GM23338 (cell line): ENCODE measurements around the gene YBX1. TPM values are rescaled to one million over a fixed set of nuclear protein-coding genes. Genes with fewer than 3 reads are reported as not detected.
"Not testable (repeated sequence)": the region's sequence is repeated elsewhere in the genome, so short reads cannot be mapped to it uniquely, and the experiment has no call there.

Source experiments
- ATAC-seq: fragments of 200-7000 bp; cut with Tn5 transposase; 3 replicates; pipeline ENCODE4 v1.9.1; 2020
- DNase-seq: peaks from one replicate; pipeline ENCODE4 v3.0.0-alpha.2; 2015; ENCODE audit warnings: low spot score
- H2AFZ ChIP-seq: fragments of 200-600 bp; sonication (generic); 2 replicates; pipeline ENCODE4 v1.8.0; 2016; ENCODE audit warnings: antibody characterized with exemption, mild to moderate bottlenecking, moderate library complexity
- H3F3A ChIP-seq: fragments of 200-600 bp; sonication (generic); replicated peaks from 2 replicates; pipeline ENCODE4 v1.8.0; 2017; ENCODE audit warnings: antibody characterized with exemption, mixed run types, low read depth
- H3K27ac ChIP-seq: fragments of 200-600 bp; sonication (generic); 2 replicates; pipeline ENCODE4 v1.6.1; 2016; ENCODE audit warnings: low read depth
- H3K27me3 ChIP-seq: fragments of 200-600 bp; sonication (generic); 2 replicates; pipeline ENCODE4 v1.8.0; 2016; ENCODE audit warnings: mild to moderate bottlenecking, mixed run types, moderate library complexity; ENCODE audit not compliant: insufficient read depth
- H3K36me3 ChIP-seq: fragments of 200-600 bp; sonication (generic); 2 replicates; pipeline ENCODE4 v1.8.0; 2016; ENCODE audit warnings: mild to moderate bottlenecking; ENCODE audit not compliant: insufficient read depth
- H3K4me1 ChIP-seq: fragments of 200-600 bp; sonication (generic); 2 replicates; pipeline ENCODE4 v1.8.0; 2016; ENCODE audit warnings: mild to moderate bottlenecking, moderate library complexity; ENCODE audit not compliant: insufficient read depth
- H3K4me2 ChIP-seq: fragments of 200-600 bp; sonication (generic); 2 replicates; pipeline ENCODE4 v1.7.1; 2017; ENCODE audit warnings: mixed run types
- H3K4me3 ChIP-seq: fragments of 200-600 bp; sonication (generic); 2 replicates; pipeline ENCODE4 v1.6.1; 2016; ENCODE audit warnings: mixed run types
- H3K79me2 ChIP-seq: fragments of 200-600 bp; sonication (generic); replicated peaks from 2 replicates; pipeline ENCODE4 v1.8.0; 2017; ENCODE audit warnings: mild to moderate bottlenecking; ENCODE audit not compliant: insufficient read depth
- H3K9me2 ChIP-seq: fragments of 200-600 bp; sonication (generic); 2 replicates; pipeline ENCODE4 v1.8.0; 2017; ENCODE audit not compliant: insufficient read depth
- H4K20me1 ChIP-seq: fragments of 200-600 bp; sonication (generic); replicated peaks from 2 replicates; pipeline ENCODE4 v1.8.0; 2017; ENCODE audit warnings: mild to moderate bottlenecking; ENCODE audit not compliant: insufficient read depth
- H3K27ac Mint-ChIP-seq: 2 replicates; pipeline ENCODE4 v1.8.0; 2020; ENCODE audit warnings: inconsistent platforms, mild to moderate bottlenecking, moderate library complexity, mixed read lengths
- H3K27me3 Mint-ChIP-seq: 3 replicates; pipeline ENCODE4 v1.8.0; 2022; ENCODE audit warnings: low read depth, mild to moderate bottlenecking, moderate library complexity, mixed read lengths, inconsistent platforms; ENCODE audit not compliant: insufficient read depth, poor library complexity
- H3K36me3 Mint-ChIP-seq: 3 replicates; pipeline ENCODE4 v1.8.0; 2021; ENCODE audit warnings: low read depth, mild to moderate bottlenecking, inconsistent platforms, moderate library complexity, mixed read lengths
- H3K4me1 Mint-ChIP-seq: 3 replicates; pipeline ENCODE4 v1.8.0; 2020; ENCODE audit warnings: mild to moderate bottlenecking, inconsistent platforms, mixed read lengths
- H3K4me3 Mint-ChIP-seq: 3 replicates; pipeline ENCODE4 v1.8.0; 2021; ENCODE audit warnings: moderate library complexity, mild to moderate bottlenecking, inconsistent platforms, mixed read lengths
- H3K9me3 Mint-ChIP-seq: 3 replicates; pipeline ENCODE4 v1.8.0; 2020; ENCODE audit warnings: moderate library complexity, mild to moderate bottlenecking, inconsistent platforms, mixed read lengths
- CREB1 ChIP-seq: fragments of 250-450 bp; sonication (Bioruptor Pico); IDR thresholded peaks from 2 replicates; pipeline ENCODE4 v1.5.0; 2020; ENCODE audit warnings: low read depth, mild to moderate bottlenecking, moderate library complexity
- EZH2phosphoT487 ChIP-seq: fragments of 200-600 bp; sonication (generic); IDR thresholded peaks from one replicate; pipeline ENCODE4 v1.8.1; 2018; ENCODE audit warnings: antibody characterized with exemption; ENCODE audit not compliant: unreplicated experiment
- JUNB ChIP-seq: IDR thresholded peaks from one replicate; pipeline ENCODE4 v1.6.1; 2016; ENCODE audit warnings: antibody characterized with exemption; ENCODE audit not compliant: unreplicated experiment
- POLR2AphosphoS5 ChIP-seq: IDR thresholded peaks from 2 replicates; pipeline ENCODE4 v1.6.1; 2016; ENCODE audit warnings: antibody characterized with exemption, low read depth
- ZNF331 ChIP-seq: fragments of 250-450 bp; sonication (Bioruptor Pico); IDR thresholded peaks from 2 replicates; pipeline ENCODE4 v1.5.0; 2020; ENCODE audit warnings: low read depth, mild to moderate bottlenecking, moderate library complexity
- polyA plus RNA-seq: library from polyadenylated mRNA; unstranded; fragments of >200 nt; fragmentation: Nextera tagmentation; extraction: Ambion mirVana; gene quantifications from 2 replicates; pipeline ENCODE4 v1.2.1, GENCODE V29; 2016
- total RNA-seq: library from RNA; depleted of rRNA; stranded (reverse); fragments of >200 nt; shearing (Covaris generic); gene quantifications from 2 replicates; pipeline ENCODE4 v1.2.3, GENCODE V29; 2014
- TF ChIP-seq, protein P1 (sequence below): fragments of 250-450 bp; sonication (Bioruptor Pico); IDR thresholded peaks from 2 replicates; pipeline ENCODE4 v1.5.0; 2020; ENCODE audit warnings: mild to moderate bottlenecking, moderate library complexity

Gene YBX1
- total and polyA plus RNA-seq, 2 experiments from 2014 or later = 1,282 to 1,441 TPM

- no peaks in the 10 kb centered on the region; the same call in 2 of the 3 replicates for H3K9me3 Mint-ChIP-seq
- no peak overlapping the region for H3K27ac ChIP-seq
- H3K9me2 ChIP-seq = no peaks in the 10 kb centered on the region
- no peak overlapping the region for H2AFZ ChIP-seq
- H3F3A ChIP-seq = no peaks in the 10 kb centered on the region
- no peak overlapping the region for H3K4me3 ChIP-seq
- no peaks in the 10 kb centered on the region for H3K36me3 ChIP-seq
- ATAC-seq (no peak), DNase-seq (no peak)
- H3K79me2 ChIP-seq = no peaks in the 10 kb centered on the region
- H3K4me2 ChIP-seq = no peak overlapping the region
- peaks cover 5% of the 10 kb centered on the region for H3K27me3 Mint-ChIP-seq
- no peak for TF ChIP-seq JUNB
- no peak for TF ChIP-seq CREB1
- TF ChIP-seq, protein P1, sequence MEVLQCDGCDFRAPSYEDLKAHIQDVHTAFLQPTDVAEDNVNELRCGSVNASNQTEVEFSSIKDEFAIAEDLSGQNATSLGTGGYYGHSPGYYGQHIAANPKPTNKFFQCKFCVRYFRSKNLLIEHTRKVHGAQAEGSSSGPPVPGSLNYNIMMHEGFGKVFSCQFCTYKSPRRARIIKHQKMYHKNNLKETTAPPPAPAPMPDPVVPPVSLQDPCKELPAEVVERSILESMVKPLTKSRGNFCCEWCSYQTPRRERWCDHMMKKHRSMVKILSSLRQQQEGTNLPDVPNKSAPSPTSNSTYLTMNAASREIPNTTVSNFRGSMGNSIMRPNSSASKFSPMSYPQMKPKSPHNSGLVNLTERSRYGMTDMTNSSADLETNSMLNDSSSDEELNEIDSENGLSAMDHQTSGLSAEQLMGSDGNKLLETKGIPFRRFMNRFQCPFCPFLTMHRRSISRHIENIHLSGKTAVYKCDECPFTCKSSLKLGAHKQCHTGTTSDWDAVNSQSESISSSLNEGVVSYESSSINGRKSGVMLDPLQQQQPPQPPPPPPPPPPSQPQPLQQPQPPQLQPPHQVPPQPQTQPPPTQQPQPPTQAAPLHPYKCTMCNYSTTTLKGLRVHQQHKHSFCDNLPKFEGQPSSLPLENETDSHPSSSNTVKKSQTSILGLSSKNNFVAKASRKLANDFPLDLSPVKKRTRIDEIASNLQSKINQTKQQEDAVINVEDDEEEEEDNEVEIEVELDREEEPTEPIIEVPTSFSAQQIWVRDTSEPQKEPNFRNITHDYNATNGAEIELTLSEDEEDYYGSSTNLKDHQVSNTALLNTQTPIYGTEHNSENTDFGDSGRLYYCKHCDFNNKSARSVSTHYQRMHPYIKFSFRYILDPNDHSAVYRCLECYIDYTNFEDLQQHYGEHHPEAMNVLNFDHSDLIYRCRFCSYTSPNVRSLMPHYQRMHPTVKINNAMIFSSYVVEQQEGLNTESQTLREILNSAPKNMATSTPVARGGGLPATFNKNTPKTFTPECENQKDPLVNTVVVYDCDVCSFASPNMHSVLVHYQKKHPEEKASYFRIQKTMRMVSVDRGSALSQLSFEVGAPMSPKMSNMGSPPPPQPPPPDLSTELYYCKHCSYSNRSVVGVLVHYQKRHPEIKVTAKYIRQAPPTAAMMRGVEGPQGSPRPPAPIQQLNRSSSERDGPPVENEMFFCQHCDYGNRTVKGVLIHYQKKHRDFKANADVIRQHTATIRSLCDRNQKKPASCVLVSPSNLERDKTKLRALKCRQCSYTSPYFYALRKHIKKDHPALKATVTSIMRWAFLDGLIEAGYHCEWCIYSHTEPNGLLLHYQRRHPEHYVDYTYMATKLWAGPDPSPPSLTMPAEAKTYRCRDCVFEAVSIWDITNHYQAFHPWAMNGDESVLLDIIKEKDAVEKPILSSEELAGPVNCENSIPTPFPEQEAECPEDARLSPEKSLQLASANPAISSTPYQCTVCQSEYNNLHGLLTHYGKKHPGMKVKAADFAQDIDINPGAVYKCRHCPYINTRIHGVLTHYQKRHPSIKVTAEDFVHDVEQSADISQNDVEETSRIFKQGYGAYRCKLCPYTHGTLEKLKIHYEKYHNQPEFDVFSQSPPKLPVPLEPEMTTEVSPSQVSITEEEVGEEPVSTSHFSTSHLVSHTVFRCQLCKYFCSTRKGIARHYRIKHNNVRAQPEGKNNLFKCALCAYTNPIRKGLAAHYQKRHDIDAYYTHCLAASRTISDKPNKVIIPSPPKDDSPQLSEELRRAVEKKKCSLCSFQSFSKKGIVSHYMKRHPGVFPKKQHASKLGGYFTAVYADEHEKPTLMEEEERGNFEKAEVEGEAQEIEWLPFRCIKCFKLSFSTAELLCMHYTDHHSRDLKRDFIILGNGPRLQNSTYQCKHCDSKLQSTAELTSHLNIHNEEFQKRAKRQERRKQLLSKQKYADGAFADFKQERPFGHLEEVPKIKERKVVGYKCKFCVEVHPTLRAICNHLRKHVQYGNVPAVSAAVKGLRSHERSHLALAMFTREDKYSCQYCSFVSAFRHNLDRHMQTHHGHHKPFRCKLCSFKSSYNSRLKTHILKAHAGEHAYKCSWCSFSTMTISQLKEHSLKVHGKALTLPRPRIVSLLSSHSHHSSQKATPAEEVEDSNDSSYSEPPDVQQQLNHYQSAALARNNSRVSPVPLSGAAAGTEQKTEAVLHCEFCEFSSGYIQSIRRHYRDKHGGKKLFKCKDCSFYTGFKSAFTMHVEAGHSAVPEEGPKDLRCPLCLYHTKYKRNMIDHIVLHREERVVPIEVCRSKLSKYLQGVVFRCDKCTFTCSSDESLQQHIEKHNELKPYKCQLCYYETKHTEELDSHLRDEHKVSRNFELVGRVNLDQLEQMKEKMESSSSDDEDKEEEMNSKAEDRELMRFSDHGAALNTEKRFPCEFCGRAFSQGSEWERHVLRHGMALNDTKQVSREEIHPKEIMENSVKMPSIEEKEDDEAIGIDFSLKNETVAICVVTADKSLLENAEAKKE (CRISPR knock-in tag) = no peak
- TF ChIP-seq ZNF331 (CRISPR knock-in tag) = no peak
- TF ChIP-seq EZH2phosphoT487 = no peak
- no peak for TF ChIP-seq POLR2AphosphoS5
- no peaks in the 10 kb centered on the region for H3K4me1 Mint-ChIP-seq
- H3K36me3 Mint-ChIP-seq = no peaks in the 10 kb centered on the region
- H3K27ac Mint-ChIP-seq = no peak overlapping the region; the same call in 1 of the 2 replicates
- H3K4me3 Mint-ChIP-seq = no peak overlapping the region
- H3K27me3 ChIP-seq = no peaks in the 10 kb centered on the region
- H3K4me1 ChIP-seq = 0 out of 2 replicates have a peak, but pooled peaks cover 4% of the 10 kb centered on the region
- no peaks in the 10 kb centered on the region for H4K20me1 ChIP-seq
These were observed 41.3 kb downstream of the YBX1 start for GRCh38 chr1:42723511-42723910.

DNA sequence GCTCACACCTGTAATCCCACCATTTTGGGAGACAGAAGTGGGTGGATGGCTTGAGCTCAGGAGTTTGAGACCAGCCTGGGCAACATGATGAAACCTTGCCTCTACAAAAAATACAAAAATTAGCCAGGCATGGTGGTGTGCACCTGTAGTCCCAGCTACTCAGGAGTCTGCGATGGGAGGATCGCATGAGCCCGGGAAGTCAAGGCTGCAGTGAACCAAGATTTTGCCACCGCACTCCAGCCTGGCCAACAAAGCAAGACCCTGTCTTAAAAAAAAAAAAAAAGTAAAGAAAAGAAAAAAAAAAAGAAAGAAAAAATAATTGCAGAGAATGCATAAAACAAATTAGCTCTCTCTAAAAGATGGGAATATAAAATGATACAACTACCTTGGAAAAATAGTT, 43.6 kb downstream of the YBX1 start:
- H3K27me3 Mint-ChIP-seq, H3K4me3 ChIP-seq, H3K27me3 ChIP-seq, H3K27ac ChIP-seq, H3K27ac Mint-ChIP-seq, H3K4me3 Mint-ChIP-seq, H3K4me2 ChIP-seq, H3K79me2 ChIP-seq, H3K9me3 Mint-ChIP-seq, H2AFZ ChIP-seq, H3K36me3 Mint-ChIP-seq, H4K20me1 ChIP-seq, H3K9me2 ChIP-seq, ATAC-seq, H3K4me1 Mint-ChIP-seq, H3K4me1 ChIP-seq, DNase-seq, H3K36me3 ChIP-seq, H3F3A ChIP-seq: not testable (repeated sequence)
